IMR-90 (cell line): Measurements from ENCODE around the gene CLEC17A.

ENCODE experiments used
- BHLHE40 ChIP-seq: fragments of 150-350 bp; IDR thresholded peaks from 2 replicates; pipeline ENCODE4 v1.6.1; 2016; ENCODE audit warnings: mild to moderate bottlenecking, low read depth, low read length
- CEBPB ChIP-seq: IDR thresholded peaks from 2 replicates; pipeline ENCODE4 v1.6.1; 2012; ENCODE audit warnings: low read depth, low read length, improper control_type of control experiment
- MAFK ChIP-seq: IDR thresholded peaks from 2 replicates; pipeline ENCODE4 v1.6.1; 2012; ENCODE audit warnings: low read depth, low read length, improper control_type of control experiment
- MXI1 ChIP-seq: IDR thresholded peaks from 2 replicates; pipeline ENCODE4 v1.6.1; 2012; ENCODE audit warnings: low read depth, mild to moderate bottlenecking, low read length, moderate library complexity, borderline replicate concordance
- POLR2A ChIP-seq: IDR thresholded peaks from 2 replicates; pipeline ENCODE4 v1.6.1; 2012; ENCODE audit warnings: mild to moderate bottlenecking, low read depth, low read length
- RCOR1 ChIP-seq: IDR thresholded peaks from 2 replicates; pipeline ENCODE4 v1.6.1; 2012; ENCODE audit warnings: mild to moderate bottlenecking, low read length, improper control_type of control experiment; ENCODE audit not compliant: insufficient replicate concordance
- RFX5 ChIP-seq: IDR thresholded peaks from 2 replicates; pipeline ENCODE4 v1.8.0; 2012; ENCODE audit warnings: low read depth, mild to moderate bottlenecking, low read length, moderate library complexity
- SMC3 ChIP-seq: fragments of 150-350 bp; IDR thresholded peaks from 2 replicates; pipeline ENCODE4 v1.6.1; 2016; ENCODE audit warnings: low read depth, mild to moderate bottlenecking, antibody characterized with exemption, low read length, moderate library complexity
- TF ChIP-seq, protein P1 (sequence below): conservative IDR thresholded peaks from 2 replicates; pipeline ENCODE4 v1.5.1; 2012; ENCODE audit warnings: mild to moderate bottlenecking, low read depth, low read length, improper control_type of control experiment

DNA sequence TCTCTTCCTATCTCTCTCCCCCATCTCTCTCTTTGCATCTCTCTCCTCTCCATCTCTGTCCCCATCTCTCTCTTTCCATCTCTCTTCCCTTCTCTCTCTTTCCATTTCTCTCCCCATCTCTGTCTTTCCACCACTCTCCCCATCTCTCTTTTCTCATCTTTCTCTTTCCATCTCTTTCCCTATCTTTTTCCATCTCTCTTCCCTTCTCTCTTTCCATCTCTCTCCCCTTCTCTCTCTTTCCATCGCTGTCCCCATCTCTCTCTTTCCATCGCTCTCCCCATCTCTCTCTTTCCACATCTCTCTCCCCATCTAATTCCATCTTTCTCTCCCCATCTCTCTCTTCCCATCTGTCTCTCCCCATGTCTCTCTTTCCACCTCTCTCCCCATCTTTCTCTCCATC lies 67.3 kb downstream of the CLEC17A start:
- TF ChIP-seq, protein P1, sequence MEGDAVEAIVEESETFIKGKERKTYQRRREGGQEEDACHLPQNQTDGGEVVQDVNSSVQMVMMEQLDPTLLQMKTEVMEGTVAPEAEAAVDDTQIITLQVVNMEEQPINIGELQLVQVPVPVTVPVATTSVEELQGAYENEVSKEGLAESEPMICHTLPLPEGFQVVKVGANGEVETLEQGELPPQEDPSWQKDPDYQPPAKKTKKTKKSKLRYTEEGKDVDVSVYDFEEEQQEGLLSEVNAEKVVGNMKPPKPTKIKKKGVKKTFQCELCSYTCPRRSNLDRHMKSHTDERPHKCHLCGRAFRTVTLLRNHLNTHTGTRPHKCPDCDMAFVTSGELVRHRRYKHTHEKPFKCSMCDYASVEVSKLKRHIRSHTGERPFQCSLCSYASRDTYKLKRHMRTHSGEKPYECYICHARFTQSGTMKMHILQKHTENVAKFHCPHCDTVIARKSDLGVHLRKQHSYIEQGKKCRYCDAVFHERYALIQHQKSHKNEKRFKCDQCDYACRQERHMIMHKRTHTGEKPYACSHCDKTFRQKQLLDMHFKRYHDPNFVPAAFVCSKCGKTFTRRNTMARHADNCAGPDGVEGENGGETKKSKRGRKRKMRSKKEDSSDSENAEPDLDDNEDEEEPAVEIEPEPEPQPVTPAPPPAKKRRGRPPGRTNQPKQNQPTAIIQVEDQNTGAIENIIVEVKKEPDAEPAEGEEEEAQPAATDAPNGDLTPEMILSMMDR, result no peak
- TF ChIP-seq POLR2A, result no peak
- TF ChIP-seq RFX5, result no peak
- no peak for TF ChIP-seq RCOR1
- TF ChIP-seq CEBPB, result no peak
- no peak for TF ChIP-seq MXI1
- TF ChIP-seq SMC3, result no peak
- TF ChIP-seq BHLHE40, result no peak
- no peak for TF ChIP-seq MAFK
